Measurements from ENCODE around the gene SYT15.
"Not testable (repeated sequence)": the region's sequence is repeated elsewhere in the genome, so short reads cannot be mapped to it uniquely, and the experiment has no call there.

Gene SYT15
- total RNA-seq = 0 reads per million in 2 experiments

DNA sequence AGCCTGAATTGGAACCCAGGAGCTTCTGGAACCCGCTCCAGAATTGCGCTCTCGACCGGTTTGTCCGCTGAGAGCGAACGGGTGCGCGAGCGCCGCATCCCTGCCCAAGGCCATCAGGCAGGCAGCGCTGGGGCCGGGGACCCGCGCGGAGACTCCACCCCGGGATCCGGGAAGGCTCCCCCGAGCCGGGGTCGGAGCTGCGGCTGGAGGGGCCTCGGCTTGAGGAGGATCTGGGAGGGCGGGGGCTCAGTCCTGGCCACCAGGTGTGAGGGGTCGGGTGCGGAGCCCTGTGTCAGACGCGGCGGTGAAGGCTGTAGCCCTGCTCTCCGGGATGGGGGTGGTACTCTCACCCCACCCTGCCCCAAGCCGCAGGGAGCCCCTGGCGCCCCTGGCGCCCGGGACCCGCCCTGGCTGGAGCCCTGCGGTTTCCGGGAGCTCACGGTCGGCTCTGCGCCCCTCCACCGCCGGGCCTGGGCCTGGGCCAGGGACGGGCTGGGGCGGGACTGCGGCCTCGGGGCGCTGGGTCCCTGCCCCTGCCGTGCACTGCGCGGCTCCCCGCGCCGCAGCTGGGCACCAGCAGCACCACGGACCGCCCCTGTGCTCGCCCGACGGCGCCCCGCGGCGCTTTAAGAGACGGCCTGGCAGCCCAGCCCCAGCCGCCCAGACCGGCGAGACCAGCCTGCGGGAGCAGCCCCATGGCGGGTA is at the start of gene SYT15:
TSS of gene SYT15 (plus strand) at position 655 of the 705 bp plus-strand sequence. CDS start at position 696, 41 bp downstream.
- DNase-seq (ENCODE audit: low read depth) = not testable (repeated sequence)

DNA sequence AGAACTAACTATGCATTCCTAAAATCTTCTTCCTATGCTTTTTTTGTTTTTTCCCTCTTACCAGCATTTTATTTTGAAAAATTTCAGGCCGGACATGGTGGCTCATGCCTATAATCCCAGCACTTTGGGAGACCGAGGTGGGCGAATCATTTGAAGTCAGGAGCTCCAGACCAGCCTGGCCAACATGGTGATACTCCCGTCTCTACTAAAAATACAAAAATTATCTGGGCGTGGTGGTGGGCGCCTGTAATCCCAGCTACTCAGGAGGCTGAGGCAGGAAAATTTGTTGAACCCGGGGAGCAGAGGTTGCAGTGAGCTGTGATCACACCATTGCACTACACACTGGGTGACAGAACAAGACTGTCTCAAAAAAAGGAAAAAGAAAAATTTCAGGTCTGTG is 49.2 kb upstream of the SYT15 start:
- DNase-seq (ENCODE audit: low read depth) = not testable (repeated sequence)

DNA sequence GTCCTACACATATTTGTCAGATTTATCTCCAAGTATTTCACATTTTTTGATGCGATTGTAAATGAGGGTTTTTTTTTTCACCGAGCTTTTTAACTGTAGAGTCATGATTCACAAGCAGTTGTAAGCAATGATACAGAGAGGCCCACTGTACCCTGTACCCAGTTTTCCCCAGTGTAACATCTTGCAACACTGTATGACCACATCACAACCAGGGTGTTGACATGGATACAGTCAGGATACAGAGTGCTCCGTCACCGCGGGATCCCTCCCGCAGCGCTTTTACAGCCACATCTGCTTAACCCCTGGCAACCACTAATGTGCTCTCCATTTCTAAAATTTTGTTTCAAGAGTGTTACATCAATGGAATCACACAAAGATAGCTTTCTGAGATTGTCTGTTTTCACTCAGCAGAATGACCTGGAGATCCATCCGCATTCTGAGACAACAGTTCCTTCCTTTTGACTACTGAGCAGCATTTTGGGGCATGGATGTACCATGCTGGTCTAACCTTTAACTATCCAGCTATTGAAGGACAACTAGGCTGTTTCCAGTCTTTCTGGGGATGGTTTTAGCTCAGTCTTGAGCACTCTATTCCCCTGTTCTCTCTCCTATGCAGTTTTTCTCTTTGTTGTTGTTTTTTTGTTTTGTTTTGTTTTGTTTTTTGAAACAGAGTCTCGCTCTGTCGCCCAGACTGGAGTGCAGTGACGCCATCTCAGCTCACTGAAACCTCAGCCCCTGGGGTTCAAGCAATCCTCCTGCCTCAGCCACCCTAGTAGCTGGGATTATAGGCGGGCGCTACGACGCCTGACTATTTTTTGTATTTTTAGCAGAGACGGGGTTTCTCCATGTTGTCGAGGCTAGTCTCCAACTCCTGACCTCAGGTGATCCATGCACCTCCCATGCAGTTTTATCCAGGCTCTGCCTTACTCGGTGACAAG is 48.4 kb upstream of the SYT15 start:
- DNase-seq (ENCODE audit: low read depth) = no peak

DNA sequence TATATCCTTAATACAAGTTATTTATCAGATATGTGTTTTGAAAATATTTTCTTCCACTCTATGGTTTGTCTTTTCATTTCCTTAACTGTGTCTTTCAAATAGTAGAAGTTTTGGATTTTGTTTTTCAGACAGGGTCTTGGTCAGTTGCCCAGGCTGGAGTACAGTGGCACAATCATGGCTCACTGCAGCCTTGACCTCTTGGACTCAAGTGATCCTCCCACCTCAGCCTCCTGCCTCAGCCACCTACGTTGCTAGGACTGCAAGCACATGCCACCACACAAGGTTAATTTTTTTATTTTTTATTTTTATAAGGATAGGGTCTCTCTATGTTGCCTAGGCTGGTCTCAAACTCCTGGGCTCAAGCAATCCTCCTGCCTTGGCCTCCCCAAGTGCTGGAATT is 46.7 kb upstream of the SYT15 start:
- not testable (repeated sequence) for DNase-seq (ENCODE audit: low read depth)

DNA sequence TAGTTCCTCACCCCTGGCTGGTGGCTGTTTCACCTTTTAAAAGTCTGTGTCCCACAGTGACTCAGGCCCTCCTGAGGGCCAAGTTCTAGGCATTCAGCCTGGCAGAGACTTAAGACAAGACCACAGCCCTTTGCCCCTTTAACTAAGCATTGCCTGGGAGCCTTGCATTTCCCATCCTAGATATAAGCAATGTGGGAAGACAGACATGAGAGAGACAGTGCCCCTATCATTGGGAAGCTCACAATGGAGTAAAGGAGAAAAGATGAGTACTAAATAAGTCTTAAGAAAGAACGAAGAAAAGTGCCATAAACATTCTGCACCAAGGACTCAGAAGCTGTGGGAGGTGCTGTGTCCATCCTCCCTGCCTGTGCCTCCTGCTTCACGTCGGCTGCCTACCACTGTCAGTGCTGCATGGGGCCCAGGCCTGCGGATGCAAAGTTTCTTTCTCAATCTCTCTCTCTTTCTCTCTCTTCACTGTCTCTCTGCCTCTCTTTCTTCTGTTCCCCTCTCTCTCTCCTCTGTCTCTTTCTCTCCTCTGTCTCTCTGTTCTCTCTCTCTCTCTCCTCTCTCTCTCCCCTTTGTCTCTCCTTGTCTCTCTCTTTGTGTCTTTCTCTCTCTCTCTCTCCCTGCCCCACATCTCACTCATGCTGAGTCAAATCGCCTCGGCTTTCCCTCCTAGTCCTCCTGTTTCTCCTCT is 44.0 kb upstream of the SYT15 start:
- no peak for DNase-seq (ENCODE audit: low read depth)

DNA sequence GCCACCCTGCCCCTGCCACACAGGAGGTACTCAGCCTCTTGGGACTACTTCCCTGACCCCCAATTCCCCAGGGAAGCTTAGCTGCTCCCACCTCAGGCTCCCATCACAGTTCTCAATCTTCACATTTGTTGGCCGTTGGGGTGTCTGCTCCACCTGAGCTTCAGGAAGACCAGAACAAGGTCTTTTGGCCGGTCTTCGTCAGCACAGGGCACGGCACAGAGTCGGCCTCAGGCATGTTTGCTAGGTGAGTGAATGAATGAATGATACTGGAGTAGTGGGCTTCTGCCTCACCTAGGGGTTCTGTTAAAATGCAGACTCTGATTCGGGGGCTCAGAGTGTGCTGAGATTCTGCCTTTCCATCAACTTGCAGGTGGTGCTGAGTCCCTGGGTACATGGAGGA is 42.8 kb upstream of the SYT15 start:
- DNase-seq (ENCODE audit: low read depth) = no peak

DNA sequence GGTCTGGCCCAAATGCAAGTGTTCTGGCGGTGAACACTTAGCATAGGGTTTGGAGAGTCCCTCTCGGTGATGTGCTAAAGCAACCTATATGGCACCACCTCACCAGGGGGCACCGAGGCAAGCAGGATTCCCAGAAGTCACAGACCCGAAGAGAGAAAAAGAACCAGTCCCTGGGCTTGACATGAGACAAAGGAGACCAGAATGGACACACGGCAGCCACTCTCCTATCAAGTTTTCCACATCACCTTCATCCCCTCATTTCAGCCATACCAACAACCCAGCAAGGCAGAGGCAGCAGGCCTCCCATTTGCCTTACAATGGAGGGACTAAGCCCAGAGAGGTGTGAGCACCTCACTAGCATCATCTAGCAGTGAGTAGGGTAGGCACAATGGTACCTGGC is 42.1 kb upstream of the SYT15 start:
- no peak for DNase-seq (ENCODE audit: low read depth)

DNA sequence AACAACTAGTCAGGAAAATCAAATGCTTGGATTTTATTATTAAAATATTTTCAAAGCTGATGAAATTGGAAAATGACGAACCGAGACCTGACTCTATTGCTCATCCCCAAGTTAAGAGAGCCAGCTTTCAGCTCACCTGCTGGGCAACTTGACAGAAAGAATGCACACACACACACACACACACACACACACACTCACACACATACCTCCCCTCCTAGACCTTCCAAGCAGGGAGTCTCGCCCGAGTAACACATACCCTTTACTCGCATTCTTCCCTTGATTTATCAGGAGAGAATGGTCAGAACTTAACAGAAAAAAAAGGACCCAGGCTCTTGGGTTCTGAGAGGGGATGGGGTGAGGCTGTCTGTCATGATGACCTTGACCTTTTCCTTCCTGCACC is 41.6 kb upstream of the SYT15 start:
- DNase-seq (ENCODE audit: low read depth) = no peak

DNA sequence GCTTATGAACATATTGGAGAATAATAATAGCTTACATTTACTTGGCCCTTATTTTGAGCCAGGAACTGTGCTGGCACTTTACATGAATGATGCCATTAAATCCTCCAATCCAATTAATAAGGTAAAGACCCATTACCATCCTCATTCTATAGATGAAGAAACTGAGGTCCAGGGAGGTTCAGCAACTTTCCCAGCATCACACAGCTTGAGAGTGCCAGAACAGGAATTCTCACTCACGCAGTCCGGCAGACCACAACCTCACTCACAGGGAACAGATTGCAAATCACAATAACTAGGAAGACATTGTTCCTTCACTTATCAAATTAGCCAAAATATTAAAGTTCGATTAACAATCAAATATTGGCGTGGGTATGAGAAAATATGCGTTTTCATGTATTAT is 40.8 kb upstream of the SYT15 start:
- no peak for DNase-seq (ENCODE audit: low read depth)

DNA sequence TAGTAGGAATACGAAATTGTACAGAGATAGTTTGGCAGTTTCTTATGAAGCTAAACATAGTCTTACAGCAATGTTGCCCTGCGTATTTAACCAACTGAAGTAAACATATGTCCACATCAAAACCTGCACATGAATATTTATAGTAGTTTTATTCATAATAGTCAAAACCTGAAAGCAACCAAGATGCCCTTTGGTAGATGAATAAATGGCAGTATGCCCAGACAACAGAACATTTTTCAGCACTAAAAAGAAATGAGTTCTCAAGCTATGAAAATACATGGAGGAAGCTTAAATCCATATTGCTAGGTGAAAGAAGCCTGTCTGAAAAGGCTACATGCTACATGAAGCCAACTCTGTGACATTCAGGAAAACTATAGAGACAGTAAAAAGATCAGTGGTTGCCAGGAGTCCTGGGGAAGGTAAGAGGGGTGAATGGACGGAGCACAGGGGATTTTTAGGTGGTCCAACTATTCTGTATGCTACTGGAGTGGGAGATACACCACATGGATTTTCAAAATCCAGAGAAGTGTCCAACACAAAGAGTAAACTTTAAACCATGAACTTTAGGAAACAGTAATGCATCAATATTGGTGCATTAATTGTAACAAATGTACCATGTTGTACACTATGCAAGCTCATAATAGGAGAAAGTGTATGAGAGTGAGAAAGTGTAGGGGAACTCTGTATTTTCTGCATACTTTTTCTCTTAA is 40.1 kb upstream of the SYT15 start:
- DNase-seq (ENCODE audit: low read depth) = no peak

DNA sequence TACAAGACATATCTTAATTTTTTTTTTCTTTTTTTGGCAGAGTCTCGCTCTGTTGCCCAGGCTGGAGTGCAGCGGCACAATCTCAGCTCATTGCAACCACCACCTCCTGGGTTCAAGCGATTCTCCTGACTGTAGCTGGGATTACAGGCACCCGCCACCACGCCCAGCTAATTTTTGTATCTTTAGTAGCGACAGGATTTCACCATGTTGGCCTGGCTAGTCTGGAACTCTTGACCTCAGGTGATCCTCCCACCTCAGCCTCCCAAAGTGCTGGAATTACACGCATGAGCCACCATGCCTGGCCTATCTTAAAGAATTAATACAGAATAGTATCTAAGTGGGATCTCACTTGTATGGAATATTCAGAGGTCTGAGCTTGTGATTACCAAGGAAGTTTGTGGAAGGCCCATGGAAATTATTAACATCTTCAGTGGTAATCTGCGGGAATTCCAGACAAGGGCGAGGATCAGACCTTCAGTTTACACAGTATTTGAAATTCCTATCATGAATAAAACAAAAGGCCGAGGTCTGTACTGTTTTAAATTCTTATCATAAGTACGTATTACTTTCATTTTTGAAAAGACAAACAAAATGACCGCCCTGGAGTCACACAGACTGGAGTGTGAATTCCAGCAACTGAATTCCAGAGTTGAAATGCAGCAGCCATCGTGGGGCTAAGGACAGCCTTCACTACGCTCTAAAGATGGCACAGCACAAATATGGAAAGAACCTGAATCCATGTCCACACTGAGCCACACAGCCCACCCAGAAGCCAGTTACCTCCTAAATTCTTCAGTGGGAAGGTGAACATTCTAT is 39.1 kb upstream of the SYT15 start:
- DNase-seq (ENCODE audit: low read depth) = no peak

DNA sequence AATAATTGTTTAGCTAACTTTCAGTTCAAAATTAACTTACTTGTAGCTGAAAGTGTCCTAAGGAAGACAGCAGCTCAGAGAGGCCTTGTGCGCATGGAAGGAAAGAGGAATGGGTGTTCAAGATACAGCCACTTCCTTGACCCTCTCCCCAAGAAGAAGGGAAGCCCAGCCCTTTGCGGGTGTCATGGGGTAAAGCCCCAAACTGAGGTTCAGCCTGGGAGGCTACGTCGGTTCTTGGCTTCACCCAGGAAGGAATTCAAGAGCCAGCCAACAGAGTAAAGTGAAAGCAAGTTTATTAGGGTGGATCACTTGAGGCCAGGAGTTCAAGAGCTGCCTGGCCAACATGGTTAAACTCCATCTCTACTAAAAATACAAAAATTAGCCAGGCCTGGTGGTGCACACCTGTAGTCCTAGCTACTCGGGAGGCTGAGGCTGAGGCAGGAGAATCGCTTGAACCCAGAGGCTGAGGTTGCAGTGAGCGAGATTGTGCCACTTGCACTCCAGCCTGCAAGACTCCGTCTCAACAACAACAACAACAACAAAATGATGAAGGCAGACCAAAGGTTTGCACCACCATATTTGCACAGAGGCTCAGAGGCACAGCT is 38.4 kb upstream of the SYT15 start:
- DNase-seq (ENCODE audit: low read depth) = no peak

DNA sequence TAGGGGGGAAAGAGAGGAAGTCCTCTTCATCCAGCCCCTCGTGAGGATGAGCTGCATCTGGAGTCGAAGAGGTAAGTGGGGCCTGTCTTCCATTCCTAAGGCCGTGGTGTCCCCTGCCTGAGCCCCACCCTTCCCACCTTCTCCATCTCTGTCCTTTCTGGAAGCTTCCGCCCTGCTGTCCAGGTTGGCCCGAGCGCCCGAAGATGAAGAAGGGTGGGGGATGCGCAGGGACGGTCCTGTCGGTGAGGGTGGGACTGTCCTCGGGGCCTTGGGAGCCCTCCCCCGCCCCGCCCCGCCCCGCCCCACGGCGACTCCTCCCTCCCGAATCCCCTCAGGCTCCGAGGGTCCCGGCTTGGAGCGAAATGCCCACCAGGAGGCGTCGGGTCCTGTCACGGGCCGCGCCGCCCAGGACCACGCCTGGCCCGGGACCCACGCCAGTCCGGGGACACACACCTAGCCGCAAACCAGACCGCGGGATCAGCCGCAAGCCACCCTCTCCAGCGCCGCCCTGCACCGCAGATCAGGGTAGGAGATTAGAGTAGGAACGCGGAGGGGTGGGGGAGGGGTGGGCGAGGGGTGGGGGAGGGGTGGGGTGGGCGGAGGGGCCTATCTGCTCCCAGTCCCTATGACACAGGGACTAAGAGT is 37.8 kb upstream of the SYT15 start:
- DNase-seq (ENCODE audit: low read depth) = no peak

DNA sequence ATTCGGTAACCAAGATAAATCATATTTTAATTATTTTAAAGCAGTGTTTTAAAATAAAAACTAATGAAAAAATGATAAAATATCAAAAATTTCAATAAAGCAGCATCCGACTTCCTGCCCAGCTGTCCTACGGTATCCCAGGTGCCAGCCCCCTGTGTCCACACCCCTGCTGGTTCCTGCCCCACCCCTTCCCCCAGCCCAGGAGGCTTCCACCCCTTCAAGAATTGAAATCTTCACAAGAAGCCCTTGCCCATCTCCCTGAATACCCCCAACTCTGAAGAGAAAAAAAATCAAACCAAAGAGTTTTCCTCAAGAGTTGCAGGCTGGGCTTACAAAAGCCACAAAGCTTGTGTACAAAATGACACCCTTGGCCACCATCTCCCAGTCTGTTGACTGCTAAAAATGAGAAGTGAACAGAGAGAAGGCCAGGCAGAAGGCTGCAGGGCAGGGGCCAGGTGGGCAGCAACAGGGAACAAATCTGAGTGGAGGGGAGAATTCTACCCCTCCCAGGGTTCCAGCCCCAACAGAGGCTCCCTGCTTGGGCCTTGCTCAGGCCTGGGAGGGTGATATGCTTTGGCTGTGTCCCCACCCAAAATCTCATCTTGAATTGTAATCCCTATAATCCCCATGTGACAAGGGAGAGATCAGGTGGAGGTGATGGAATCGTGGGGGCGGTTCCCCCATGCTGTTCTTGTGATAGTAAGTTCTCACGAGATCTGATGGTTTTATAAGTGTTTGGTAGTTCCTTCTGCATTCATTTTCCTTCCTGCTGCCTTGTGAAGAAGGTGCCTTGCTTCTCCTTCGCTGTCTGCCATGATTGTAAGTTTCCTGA is 37.0 kb upstream of the SYT15 start:
- no peak for DNase-seq (ENCODE audit: low read depth)

DNA sequence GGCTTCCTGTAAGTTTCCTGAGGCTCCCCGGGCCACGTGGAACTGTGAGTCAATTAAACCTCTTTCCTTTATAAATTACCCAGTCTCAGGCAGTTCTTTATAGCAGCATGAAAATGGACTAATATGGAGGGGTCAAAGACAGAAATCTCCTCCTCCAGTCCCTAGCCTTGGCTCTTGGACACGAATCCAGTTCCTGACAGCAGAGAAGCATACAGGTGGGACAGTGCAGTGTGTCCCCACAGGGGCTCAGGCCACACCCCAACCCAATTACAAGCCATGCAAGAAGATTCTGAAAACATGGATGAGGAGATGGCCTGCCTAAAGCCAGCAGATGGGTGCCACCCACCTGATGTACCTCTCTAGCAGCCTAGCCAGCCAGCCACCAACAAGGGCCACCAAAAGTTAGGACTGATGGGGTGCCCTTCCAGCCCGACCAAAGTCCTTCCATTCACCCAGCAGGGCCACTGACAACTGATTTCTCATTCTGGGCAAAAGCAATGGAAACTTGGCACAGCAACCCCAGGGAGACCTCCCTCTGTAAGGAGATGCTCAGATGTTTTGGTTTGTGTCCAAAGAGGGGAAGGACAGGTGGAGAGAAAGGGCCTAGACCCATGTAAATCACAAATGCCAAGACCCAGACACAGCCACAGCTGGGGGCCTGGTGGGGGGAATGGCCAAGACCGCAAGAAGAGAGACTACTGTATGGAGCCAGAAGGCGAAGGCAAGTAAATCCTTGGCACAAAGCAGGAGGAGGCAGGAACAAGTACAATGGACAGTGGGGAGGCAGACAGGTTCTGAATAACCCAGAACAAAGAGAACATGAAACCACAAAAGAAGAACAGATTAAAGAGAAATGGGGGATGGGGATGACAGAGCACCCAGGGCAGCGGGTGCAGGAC is 36.1 kb upstream of the SYT15 start:
- no peak for DNase-seq (ENCODE audit: low read depth)

DNA sequence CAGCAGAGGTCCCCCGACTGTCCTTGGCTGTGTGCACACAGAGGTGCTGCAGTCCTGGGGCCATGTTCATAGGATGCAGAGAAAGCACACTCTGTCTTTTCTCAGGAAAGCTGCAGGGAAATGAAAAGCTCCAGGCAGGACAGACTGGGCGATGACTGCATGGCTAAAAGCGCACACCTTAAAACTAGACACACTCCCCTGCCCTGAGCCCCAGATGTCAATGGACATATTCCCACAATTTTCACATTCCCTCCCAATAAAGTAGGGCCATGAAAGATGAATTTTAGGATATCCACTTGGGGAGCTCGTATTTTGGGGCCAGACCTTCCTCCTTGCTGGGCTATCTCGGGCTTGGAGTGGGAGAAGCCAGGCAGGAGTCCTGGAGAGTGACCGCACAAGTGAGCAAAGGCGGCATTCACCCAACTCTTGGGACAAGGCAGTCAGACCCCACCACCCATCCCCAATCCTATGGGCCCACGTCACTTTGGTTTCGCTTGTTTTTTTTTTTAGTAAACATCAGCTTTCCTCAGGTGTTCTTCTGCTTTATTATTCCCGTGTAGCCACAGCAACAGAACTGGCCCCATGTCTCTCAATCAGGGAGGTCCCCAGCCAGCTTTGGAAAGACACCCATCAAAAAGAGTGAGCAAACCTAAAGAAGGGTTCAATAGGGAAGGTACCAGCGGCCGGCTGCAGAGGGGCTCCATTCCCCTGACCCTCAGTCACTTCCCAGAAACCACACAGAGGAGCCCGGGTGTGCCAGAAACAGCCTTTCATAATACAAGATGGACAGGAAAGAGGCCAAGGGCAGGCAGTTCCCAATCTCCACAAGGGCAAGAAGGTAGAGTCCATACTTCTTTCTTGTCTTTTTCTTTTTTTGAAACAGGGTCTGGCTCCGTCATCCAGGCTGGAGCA is 35.2 kb upstream of the SYT15 start:
- DNase-seq (ENCODE audit: low read depth) = no peak

Measured in T follicular helper cell (primary cell).